A673 (cell line): Measurements from ENCODE around the gene HLA-DRB5. TPM values are rescaled to one million over a fixed set of nuclear protein-coding genes. Genes with fewer than 3 reads are reported as not detected.
"Not testable (repeated sequence)": the region's sequence is repeated elsewhere in the genome, so short reads cannot be mapped to it uniquely, and the experiment has no call there.

ENCODE experiments used
- BruUV-seq: library from RNA; stranded (reverse); fragments of 400-500 nt; replicated peaks from 2 replicates; lab custom pipeline; 2021; lab: Mats Ljungman, UMichigan
- CTCF ChIA-PET: fragments of 300-600 bp; sonication (Branson Sonifier 250); formaldehyde crosslinking; loops from one replicate; lab custom pipeline; 2022; ENCODE audit warnings: antibody characterized with exemption; lab: Charles Lee
- POLR2A ChIA-PET: fragments of 300-600 bp; sonication (Branson Sonifier 250); formaldehyde crosslinking; loops from one replicate; lab custom pipeline; 2022; ENCODE audit warnings: antibody characterized with exemption; ENCODE audit not compliant: low non-redundant PET; lab: Charles Lee
- DNase-seq: peaks from one replicate; pipeline ENCODE4 v3.0.0-alpha.2; 2015; ENCODE audit warnings: low spot score
- H3K27ac ChIP-seq: fragments of 200-600 bp; sonication (generic); 2 replicates; pipeline ENCODE4 v1.5.1; 2016; ENCODE audit warnings: mixed run types, low read depth, mild to moderate bottlenecking, mixed read lengths, antibody characterized with exemption, low read length; ENCODE audit not compliant: poor library complexity, severe bottlenecking
- H3K27me3 ChIP-seq: fragments of 200-600 bp; sonication (generic); replicated peaks from 2 replicates; pipeline ENCODE4 v1.6.1; 2017; ENCODE audit warnings: mixed run types, low read depth, mild to moderate bottlenecking, mixed read lengths, antibody characterized with exemption, low read length; ENCODE audit not compliant: insufficient read depth, poor library complexity
- H3K36me3 ChIP-seq: fragments of 200-600 bp; sonication (generic); 2 replicates; pipeline ENCODE4 v1.6.1; 2016; ENCODE audit warnings: mixed run types, mild to moderate bottlenecking, mixed read lengths, antibody characterized with exemption, low read length; ENCODE audit not compliant: insufficient read depth, poor library complexity, severe bottlenecking
- H3K4me1 ChIP-seq: fragments of 200-600 bp; sonication (generic); 2 replicates; pipeline ENCODE4 v1.6.1; 2017; ENCODE audit warnings: mixed run types, mild to moderate bottlenecking, mixed read lengths, antibody characterized with exemption, low read length; ENCODE audit not compliant: insufficient read depth, poor library complexity, severe bottlenecking
- H3K4me3 ChIP-seq: fragments of 200-600 bp; sonication (generic); 2 replicates; pipeline ENCODE4 v1.5.1; 2016; ENCODE audit warnings: low read depth, mixed run types, mild to moderate bottlenecking, mixed read lengths, low read length; ENCODE audit not compliant: poor library complexity, severe bottlenecking
- H3K9me3 ChIP-seq: fragments of 200-600 bp; sonication (generic); 2 replicates; pipeline ENCODE4 v1.6.1; 2016; ENCODE audit warnings: mixed run types, low read depth, mild to moderate bottlenecking, mixed read lengths, antibody characterized with exemption, low read length; ENCODE audit not compliant: poor library complexity, severe bottlenecking
- CTCF ChIP-seq: fragments of 300-800, 200-600 bp; sonication (generic); conservative IDR thresholded peaks from 2 replicates; pipeline ENCODE4 v1.5.1; 2017; ENCODE audit warnings: low read depth, mild to moderate bottlenecking, antibody characterized with exemption, low read length, moderate library complexity, mixed read lengths
- EZH2 ChIP-seq: fragments of 200-600 bp; sonication (generic); IDR thresholded peaks from 2 replicates; pipeline ENCODE4 v1.6.1; 2017; ENCODE audit warnings: borderline replicate concordance, low read depth, mild to moderate bottlenecking, mixed read lengths, antibody characterized with exemption, low read length; ENCODE audit not compliant: poor library complexity, severe bottlenecking
- intact Hi-C: fragments of 100-400 bp; cut with micrococcal nuclease; formaldehyde crosslinking; loops from one replicate; pipeline ENCODE4 v1.10.0; 2022; ENCODE audit not compliant: unreplicated experiment
- total RNA-seq: library from RNA; stranded (reverse); gene quantifications from 2 replicates; pipeline ENCODE4 v1.2.3, GENCODE V29; 2021

HLA-DRB5 gene
- total RNA-seq, 1 experiment from 2014 or later: not detected

GRCh38 chr6:32472781-32473375 is 57.2 kb downstream of the HLA-DRB5 start:
- CTCF ChIA-PET: no interaction called here
- H3K27me3 ChIP-seq: peaks cover 20% of the 10 kb centered on the region
- intact Hi-C loops: no loop called here
- no peak overlapping the region for H3K27ac ChIP-seq
- POLR2A ChIA-PET: no interaction called here
- TF ChIP-seq CTCF (no peak), EZH2 (no peak)
- BruUV-seq: no TSS peak
- DNase-seq: no peak
- H3K36me3 ChIP-seq: no peaks in the 10 kb centered on the region
- no peaks in the 10 kb centered on the region for H3K9me3 ChIP-seq
- H3K4me1 ChIP-seq: no peaks in the 10 kb centered on the region
- H3K4me3 ChIP-seq: no peak overlapping the region

DNA sequence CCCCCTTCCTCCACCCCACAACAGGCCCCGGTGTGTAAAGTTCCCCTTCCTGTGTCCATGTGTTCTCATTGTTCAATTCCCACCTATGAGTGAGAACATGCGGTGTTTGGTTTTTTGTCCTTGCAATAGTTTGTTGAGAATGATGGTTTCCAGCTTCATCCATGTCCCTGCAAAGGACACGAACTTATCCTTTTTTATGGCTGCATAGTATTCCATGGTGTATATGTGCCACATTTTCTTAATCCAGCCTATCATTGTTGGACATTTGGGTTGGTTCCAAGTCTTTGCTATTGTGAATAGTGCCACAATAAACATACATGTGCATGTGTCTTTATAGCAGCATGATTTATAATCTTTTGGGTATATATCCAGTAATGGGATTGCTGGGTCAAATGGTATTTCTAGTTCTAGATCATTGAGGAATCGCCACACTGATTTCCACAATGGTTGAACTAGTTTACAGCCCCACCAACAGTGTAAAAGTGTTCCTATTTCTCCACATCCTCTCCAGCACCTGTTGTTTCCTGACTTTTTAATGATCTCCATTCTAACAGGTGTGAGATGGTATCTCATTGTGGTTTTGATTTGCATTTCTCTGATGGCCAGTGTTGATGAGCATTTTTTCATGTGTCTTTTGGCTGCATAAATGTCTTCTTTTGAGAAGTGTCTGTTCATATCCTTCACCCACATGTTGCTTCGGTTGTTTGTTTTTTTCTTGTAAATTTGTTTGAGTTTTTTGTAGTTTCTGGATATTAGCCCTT is 62.2 kb downstream of the HLA-DRB5 start:
- H3K9me3 ChIP-seq, intact Hi-C loops, POLR2A ChIA-PET, DNase-seq, H3K4me1 ChIP-seq, BruUV-seq, H3K36me3 ChIP-seq, CTCF ChIA-PET, H3K4me3 ChIP-seq, H3K27ac ChIP-seq: not testable (repeated sequence)
- H3K27me3 ChIP-seq: peaks cover 27% of the 10 kb centered on the region

Other genes with a start within 250 kb of the HLA-DRB5 start
- not detected in 2 replicates for gene TSBP1, start 158.4 kb downstream of the HLA-DRB5 start, total RNA-seq
- gene BTNL2, start 123.1 kb downstream of the HLA-DRB5 start, total RNA-seq: not detected in 2 replicates
- not detected in 2 replicates for gene HLA-DRA, start 90.4 kb downstream of the HLA-DRB5 start, total RNA-seq
- not detected in 2 replicates for gene HLA-DRB1, start 59.6 kb upstream of the HLA-DRB5 start, total RNA-seq
- gene HLA-DQA1, start 107.1 kb upstream of the HLA-DRB5 start, total RNA-seq: not detected in 2 replicates
- gene HLA-DQB1, start 136.4 kb upstream of the HLA-DRB5 start, total RNA-seq: not detected in 2 replicates
- not detected in 2 replicates for gene HLA-DQA2, start 211.1 kb upstream of the HLA-DRB5 start, total RNA-seq
- gene HLA-DQB2, start 233.2 kb upstream of the HLA-DRB5 start, total RNA-seq: not detected in 2 replicates